Activated T-helper 1 cell treated with anti-CD3 and anti-CD28 coated beads, Interleukin-12 subunit alpha, Interleukin-12 subunit beta, Interleukin-2, Interleukin-4 antibody, amounts not matched to agents 30 ng/mL and 10 ng/mL and 1 ng/mL, durations not matched to agents 14 hours and 24 hours and 36 hours (primary cell): Measurements from ENCODE around the gene USE1. TPM values are rescaled to one million over a fixed set of nuclear protein-coding genes. Genes with fewer than 3 reads are reported as not detected.
"Not testable (repeated sequence)": the region's sequence is repeated elsewhere in the genome, so short reads cannot be mapped to it uniquely, and the experiment has no call there.

Experiments used
- DNase-seq: peaks from one replicate; pipeline ENCODE4 v3.0.0; 2021; ENCODE audit warnings: low spot score
- H3K27ac Mint-ChIP-seq: one replicate; pipeline ENCODE4 v1.8.0; 2021; ENCODE audit warnings: mild to moderate bottlenecking, mixed read lengths
- H3K27me3 Mint-ChIP-seq: one replicate; pipeline ENCODE4 v1.8.0; 2022; ENCODE audit warnings: mild to moderate bottlenecking, moderate library complexity, mixed read lengths; ENCODE audit not compliant: insufficient read depth
- H3K36me3 Mint-ChIP-seq: one replicate; pipeline ENCODE4 v1.8.0; 2021; ENCODE audit warnings: low read depth, mixed read lengths
- H3K4me1 Mint-ChIP-seq: one replicate; pipeline ENCODE4 v1.8.0; 2021; ENCODE audit warnings: low read depth, mixed read lengths
- H3K4me3 Mint-ChIP-seq: one replicate; pipeline ENCODE4 v1.8.0; 2021; ENCODE audit warnings: mild to moderate bottlenecking, moderate library complexity, mixed read lengths
- H3K9me3 Mint-ChIP-seq: one replicate; pipeline ENCODE4 v1.8.0; 2021; ENCODE audit warnings: mixed read lengths
- intact Hi-C: fragments of 100-400 bp; cut with micrococcal nuclease; formaldehyde crosslinking; loops from one replicate; pipeline ENCODE4 v1.15.1; 2024
- total RNA-seq: library from RNA; stranded (reverse); gene quantifications from 2 replicates; pipeline ENCODE4 v1.2.3, GENCODE V29; 2022

USE1 gene
- total RNA-seq, 1 donor from 2014 or later = 34.6 TPM

DNA sequence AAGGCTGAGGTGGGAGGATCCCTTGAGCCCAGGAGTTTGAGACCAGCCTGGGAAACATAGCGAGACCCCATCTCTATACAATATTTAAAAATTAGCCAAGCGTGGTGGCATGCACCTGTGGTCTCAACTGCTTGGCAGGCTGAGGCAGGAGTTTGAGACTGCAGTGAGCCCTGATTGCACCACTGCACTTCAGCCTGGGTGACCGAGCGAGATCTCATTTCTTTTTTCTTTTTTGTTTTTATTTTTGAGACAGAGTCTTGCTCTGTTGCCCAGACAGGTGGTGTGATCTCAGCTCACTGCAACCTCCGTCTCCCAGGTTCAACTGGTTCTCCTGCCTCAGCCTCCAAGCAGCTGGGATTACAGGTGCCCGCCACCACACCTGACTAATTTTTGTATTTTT lies 23.4 kb upstream of the USE1 start:
- intact Hi-C loops, H3K4me1 Mint-ChIP-seq, H3K27me3 Mint-ChIP-seq, DNase-seq, H3K4me3 Mint-ChIP-seq, H3K27ac Mint-ChIP-seq, H3K9me3 Mint-ChIP-seq: not testable (repeated sequence)
- peaks cover 35% of the 10 kb centered on the region for H3K36me3 Mint-ChIP-seq

GRCh38 chr19:17192751-17193150 lies 22.4 kb upstream of the USE1 start:
- DNase-seq = no peak
- Mint-ChIP-seq H3K4me1 (no peaks in the 10 kb centered on the region), H3K9me3 (no peaks in the 10 kb centered on the region), H3K27me3 (no peaks in the 10 kb centered on the region), H3K36me3 (peaks cover 32% of the 10 kb centered on the region), H3K4me3 (no peak overlapping the region), H3K27ac (no peak overlapping the region)
- intact Hi-C loops = no loop called here

GRCh38 chr19:17194608-17195007 lies 20.5 kb upstream of the USE1 start:
- Mint-ChIP-seq H3K27me3 (no peaks in the 10 kb centered on the region), H3K36me3 (peaks cover 37% of the 10 kb centered on the region)
- intact Hi-C loops = no loop called here

GRCh38 chr19:17195106-17195505 lies 20.1 kb upstream of the USE1 start:
- no peaks in the 10 kb centered on the region for H3K27me3 Mint-ChIP-seq
- peaks cover 40% of the 10 kb centered on the region for H3K36me3 Mint-ChIP-seq
- no peak overlapping the region for H3K27ac Mint-ChIP-seq

More at GRCh38 chr19:17194608-17195007, 20.5 kb upstream of the USE1 start:
- Mint-ChIP-seq H3K4me1 (no peaks in the 10 kb centered on the region), H3K4me3 (no peak overlapping the region), H3K27ac (no peak overlapping the region), H3K9me3 (no peaks in the 10 kb centered on the region)
- no peak for DNase-seq

DNA sequence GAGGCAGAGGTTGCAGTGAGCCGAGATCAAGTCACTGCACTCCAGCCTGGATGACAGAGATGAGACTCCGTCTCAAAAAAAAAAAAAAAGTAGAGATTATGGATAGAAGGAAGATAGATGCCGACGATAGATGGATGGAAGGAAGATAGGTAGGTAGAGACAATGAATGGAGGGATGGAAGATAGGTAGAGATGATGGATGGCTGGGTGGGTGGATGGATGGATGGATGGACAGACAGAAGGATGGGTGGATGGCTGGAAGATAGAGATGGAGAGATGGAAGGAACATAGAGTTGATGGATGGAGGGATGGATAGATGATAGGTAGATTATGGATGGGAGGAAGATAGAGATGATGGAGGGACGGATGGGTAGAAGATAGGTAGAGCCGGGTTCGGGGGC lies 18.5 kb upstream of the USE1 start:
- peaks cover 44% of the 10 kb centered on the region for H3K36me3 Mint-ChIP-seq
- H3K27ac Mint-ChIP-seq = no peak overlapping the region
- intact Hi-C loops = no loop called here
- H3K9me3 Mint-ChIP-seq = no peaks in the 10 kb centered on the region
- DNase-seq = no peak
- H3K4me3 Mint-ChIP-seq = no peak overlapping the region
- H3K4me1 Mint-ChIP-seq = no peaks in the 10 kb centered on the region
- H3K27me3 Mint-ChIP-seq = no peaks in the 10 kb centered on the region

More at GRCh38 chr19:17195106-17195505, 20.1 kb upstream of the USE1 start:
- H3K4me1 Mint-ChIP-seq = no peaks in the 10 kb centered on the region
- intact Hi-C loops = no loop called here
- no peaks in the 10 kb centered on the region for H3K9me3 Mint-ChIP-seq
- H3K4me3 Mint-ChIP-seq = no peak overlapping the region
- no peak for DNase-seq

GRCh38 chr19:17197666-17198065 lies 17.5 kb upstream of the USE1 start:
- Mint-ChIP-seq H3K27ac (no peak overlapping the region), H3K9me3 (no peaks in the 10 kb centered on the region), H3K27me3 (no peaks in the 10 kb centered on the region), H3K36me3 (peaks cover 54% of the 10 kb centered on the region), H3K4me1 (no peaks in the 10 kb centered on the region), H3K4me3 (no peak overlapping the region)
- no peak for DNase-seq
- intact Hi-C loops = no loop called here

GRCh38 chr19:17200408-17201079 lies 14.6 kb upstream of the USE1 start:
- no peak for DNase-seq
- Mint-ChIP-seq H3K36me3 (peaks cover 60% of the 10 kb centered on the region), H3K4me1 (no peaks in the 10 kb centered on the region), H3K9me3 (no peaks in the 10 kb centered on the region), H3K27ac (no peak overlapping the region), H3K4me3 (no peak overlapping the region), H3K27me3 (no peaks in the 10 kb centered on the region)
- intact Hi-C loops = no loop called here

- no peaks in the 10 kb centered on the region for H3K27me3 Mint-ChIP-seq
- no peaks in the 10 kb centered on the region for H3K9me3 Mint-ChIP-seq
- no peak overlapping the region for H3K4me3 Mint-ChIP-seq
- no peaks in the 10 kb centered on the region for H3K4me1 Mint-ChIP-seq
- no peak for DNase-seq
- peaks cover 57% of the 10 kb centered on the region for H3K36me3 Mint-ChIP-seq
- H3K27ac Mint-ChIP-seq = no peak overlapping the region
- intact Hi-C loops = no loop called here
These were observed 12.9 kb upstream of the USE1 start for GRCh38 chr19:17202249-17202648.

DNA sequence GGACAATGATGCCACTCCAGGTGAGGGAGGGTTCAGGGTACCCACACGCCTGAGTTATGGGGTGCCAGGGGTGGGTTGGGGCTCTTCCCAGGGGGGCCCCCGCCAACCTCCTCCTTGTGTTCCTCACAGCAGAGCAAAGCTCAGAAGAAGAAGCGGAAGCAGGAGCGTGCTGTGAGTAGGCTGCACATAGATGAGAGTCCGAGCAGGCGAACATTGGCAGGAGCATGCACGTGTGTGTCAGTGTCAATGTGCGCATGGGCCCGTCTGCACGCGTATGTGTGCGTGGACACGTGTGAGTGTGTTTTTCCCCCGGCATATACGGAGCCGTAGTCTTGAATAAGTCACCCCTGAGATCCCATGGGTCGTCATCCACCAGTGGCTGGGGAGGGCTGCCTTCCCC lies 12.4 kb upstream of the USE1 start:
- Mint-ChIP-seq H3K4me1 (no peaks in the 10 kb centered on the region), H3K27me3 (no peaks in the 10 kb centered on the region), H3K36me3 (peaks cover 56% of the 10 kb centered on the region), H3K4me3 (no peak overlapping the region), H3K27ac (no peak overlapping the region), H3K9me3 (no peaks in the 10 kb centered on the region)
- DNase-seq = no peak
- intact Hi-C loops = no loop called here

DNA sequence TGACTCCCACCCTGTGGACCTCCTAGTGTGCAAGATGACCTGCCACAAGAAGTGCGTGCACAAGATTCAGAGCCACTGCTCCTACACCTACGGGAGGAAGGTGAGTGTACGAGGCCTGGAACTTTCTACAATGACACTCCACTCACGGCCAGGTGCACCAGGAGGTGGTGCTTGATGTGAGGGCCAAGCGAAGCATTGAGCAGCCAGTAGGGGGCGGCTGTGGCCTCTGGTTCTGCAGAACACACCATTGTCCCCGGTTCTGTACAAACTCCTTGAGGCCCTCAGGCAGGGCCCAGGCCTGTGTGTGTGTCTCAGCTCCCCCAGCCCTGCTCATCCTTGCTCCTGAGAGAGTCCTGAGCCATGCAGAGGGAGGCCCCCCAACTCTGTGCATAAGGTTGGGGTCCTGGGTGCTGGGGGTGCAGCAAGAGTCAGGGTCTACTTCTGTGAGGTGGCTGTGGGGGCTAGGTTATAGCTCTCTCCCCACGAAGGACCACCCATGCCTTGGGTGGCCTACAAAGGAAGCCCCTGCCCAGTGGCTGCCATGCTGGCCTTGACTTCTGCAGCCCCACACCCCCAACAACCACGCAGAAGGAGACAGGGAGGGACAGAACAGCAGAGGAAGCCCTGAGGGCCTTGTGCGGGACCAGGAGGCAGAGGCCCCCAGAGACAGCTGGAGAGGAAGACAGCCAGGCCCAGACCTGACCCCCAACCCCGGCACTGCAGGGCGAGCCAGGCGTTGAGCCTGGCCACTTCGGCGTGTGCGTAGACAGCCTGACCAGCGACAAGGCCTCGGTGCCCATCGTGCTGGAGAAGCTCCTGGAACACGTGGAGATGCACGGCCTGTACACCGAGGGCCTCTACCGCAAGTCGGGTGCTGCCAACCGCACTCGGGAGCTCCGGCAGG lies 9.7 kb upstream of the USE1 start:
- DNase-seq = peak; percentile 44
- Mint-ChIP-seq H3K36me3 (peaks cover 47% of the 10 kb centered on the region), H3K9me3 (no peaks in the 10 kb centered on the region), H3K27ac (no peak overlapping the region), H3K4me1 (peaks cover 8% of the 10 kb centered on the region), H3K27me3 (no peaks in the 10 kb centered on the region), H3K4me3 (no peak overlapping the region)
- intact Hi-C loops = loop anchor here (1.0 to 2.0 kb wide), 2 partner anchors 29 to 77 kb away; no protein-coding TSS in a partner anchor

DNA sequence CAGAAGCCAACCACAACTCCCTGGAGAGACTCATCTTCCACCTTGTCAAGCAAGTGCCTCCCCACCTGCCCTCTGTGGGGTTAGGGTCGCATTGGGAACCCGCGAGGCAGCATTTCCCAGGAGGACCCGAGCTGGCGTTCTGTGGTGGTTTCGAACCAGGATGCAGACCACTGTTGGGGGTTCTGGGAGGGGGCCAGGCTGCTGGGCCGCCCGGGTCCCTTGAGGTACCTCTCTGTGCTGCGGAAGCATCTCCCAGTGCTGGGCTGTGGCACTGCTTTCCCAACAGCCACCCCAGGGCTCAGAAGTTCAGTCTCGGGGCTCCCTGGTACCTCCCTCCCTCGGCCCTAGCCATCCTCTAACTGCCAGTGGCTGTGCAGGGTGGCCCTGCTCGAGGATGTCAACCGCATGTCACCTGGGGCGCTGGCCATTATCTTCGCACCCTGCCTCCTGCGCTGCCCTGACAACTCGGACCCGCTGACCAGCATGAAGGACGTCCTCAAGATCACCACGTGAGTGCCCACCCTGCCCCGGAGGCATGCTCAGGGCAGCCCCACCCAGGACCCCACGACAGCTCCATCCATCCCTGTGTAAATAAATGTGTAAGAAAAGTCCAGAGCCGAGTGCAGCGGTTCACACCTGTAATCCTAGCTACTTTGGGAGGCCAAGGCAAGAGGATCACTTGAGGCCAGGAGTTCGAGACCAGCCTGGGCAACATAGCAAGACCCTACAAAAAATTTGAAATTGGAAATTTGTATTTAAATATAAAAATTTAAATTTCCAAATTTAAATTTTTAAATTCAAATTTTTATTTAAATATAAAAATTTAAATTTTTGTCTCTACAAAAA lies 8.2 kb upstream of the USE1 start:
- intact Hi-C loops = no loop called here
- no peaks in the 10 kb centered on the region for H3K27me3 Mint-ChIP-seq
- H3K36me3 Mint-ChIP-seq = peaks cover 34% of the 10 kb centered on the region
- no peak overlapping the region for H3K4me3 Mint-ChIP-seq
- no peak for DNase-seq
- H3K4me1 Mint-ChIP-seq = peaks cover 8% of the 10 kb centered on the region
- H3K9me3 Mint-ChIP-seq = no peaks in the 10 kb centered on the region
- H3K27ac Mint-ChIP-seq = no peak overlapping the region

DNA sequence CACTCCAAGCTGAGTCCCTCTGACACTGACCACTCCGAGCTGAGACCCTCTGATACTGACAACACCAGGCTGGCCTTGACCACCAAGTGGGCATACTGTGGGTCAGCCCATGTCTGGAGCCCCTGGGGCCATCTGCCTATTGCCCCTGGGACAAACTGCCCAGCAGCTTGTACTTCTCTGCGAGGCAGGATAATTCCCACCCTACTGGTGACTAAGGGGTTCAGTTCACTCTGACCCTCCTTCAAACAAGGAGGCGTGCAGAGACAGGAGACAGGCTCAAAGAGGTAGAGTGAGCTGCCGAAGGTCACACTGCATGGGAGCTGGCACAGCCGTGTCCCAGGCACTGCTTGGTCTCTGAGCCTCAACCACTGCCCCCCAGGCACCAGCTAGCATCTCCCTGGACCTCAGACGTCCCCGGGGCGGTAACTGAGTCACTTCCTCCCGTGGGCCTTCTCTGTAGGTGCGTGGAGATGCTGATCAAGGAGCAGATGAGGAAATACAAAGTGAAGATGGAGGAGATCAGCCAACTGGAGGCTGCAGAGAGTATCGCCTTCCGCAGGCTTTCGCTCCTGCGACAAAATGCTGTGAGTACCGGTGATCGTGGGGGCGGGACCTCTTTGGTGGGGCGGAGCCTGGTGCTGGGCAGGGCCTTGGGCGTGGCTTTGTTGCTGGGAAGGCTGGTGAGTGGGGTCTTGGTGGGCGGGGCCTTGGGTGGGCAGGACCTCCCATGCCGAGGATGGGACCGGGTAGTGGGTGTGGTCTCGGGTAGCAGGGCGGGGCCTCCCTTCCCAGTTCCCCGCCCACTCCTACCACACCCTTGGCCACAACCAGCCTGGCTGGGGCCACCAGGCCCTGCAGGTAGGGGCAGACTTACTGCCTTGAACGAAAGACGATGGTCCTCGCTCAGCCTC lies 5.8 kb upstream of the USE1 start:
- Mint-ChIP-seq H3K27me3 (no peaks in the 10 kb centered on the region), H3K36me3 (peaks cover 24% of the 10 kb centered on the region), H3K4me1 (peaks cover 10% of the 10 kb centered on the region), H3K4me3 (no peak overlapping the region), H3K27ac (peak overlapping the region; percentile 70), H3K9me3 (no peaks in the 10 kb centered on the region)
- intact Hi-C loops = no loop called here
- DNase-seq = peak; percentile 23
